Heart left ventricle (tissue), 13 donors: Measurements from ENCODE around the gene MMUT.

Source experiments
- CTCF ChIP-seq, 12 donors: fragments of 200-600 bp; sonication (generic) in 4 of 12; IDR thresholded peaks; one replicate each; pipeline versions ENCODE4 v1.5.0 to v1.8.0; 2018 to 2022; ENCODE audit warnings: antibody characterized with exemption in 12 of 12, mild to moderate bottlenecking in 5 of 12
- POLR2A ChIP-seq, 2 donors: fragments of 450-650 bp; IDR thresholded peaks; one replicate each; pipeline ENCODE4 v1.6.1; 2017; ENCODE audit warnings: antibody characterized with exemption in 2 of 2, mild to moderate bottlenecking in 2 of 2, moderate library complexity in 2 of 2
- donor health status: ischemic (EF 13 %, LVEDD 7.1; RV severe dilation, severe dysfunction).
- donor health status: DM: no; HTN: yes; CAD: no.
- donor health status: DM: no; HTN: no; CAD: no.
- donor health status: ischemic (EF 25% LVEDD 6.9; RV normal size, moderate dysfunction).
- donor health status: ischemic (EF 25% LVEDD 5.7; RV mildly dilated, moderate dysfunction).
- donor health status: ischemic (EF 35%, LVEDD 5.7; RV mildly dilated, moderate dysfunction).
- donor health status: nonischemic (EF 11% LVEDD 7.7; RV severe dilation, severe dysfunction).
- donor health status: DM: yes; HTN: yes; CAD: no.
- donor health status: PGD.
- donor health status: ischemic (EF 29% LVEDD 5.4; RV normal size, mild dysfunction).
- donor health status: nonischemic (EF 23%, LVEDD 6.1; RV moderate dilation, normal function).

GRCh38 chr6:49462599-49462926 lies 490 bp downstream of the MMUT start:
- TF ChIP-seq CTCF (IDR thresholded peaks at IDR 0.05) (no peak), POLR2A (IDR thresholded peaks at IDR 0.05) (no peak)
